Sigmoid colon (tissue), 7 donors: ENCODE measurements around the gene MAPK10. TPM values are rescaled to one million over a fixed set of nuclear protein-coding genes. Genes with fewer than 3 reads are reported as not detected.

ENCODE experiments used
- DNase-seq: peaks from one replicate; pipeline ENCODE4 v3.0.0-alpha.2; 2019
- H3K27ac ChIP-seq, 4 donors: fragments of 200-600 bp; sonication (generic); one replicate each; pipeline ENCODE4 v1.5.1; 2016 to 2019; ENCODE audit warnings: mild to moderate bottlenecking in 1 of 4
- H3K27me3 ChIP-seq, 3 donors: fragments of 200-600 bp; sonication (generic); one replicate each; pipeline ENCODE4 v1.5.1; 2019; ENCODE audit warnings: mild to moderate bottlenecking in 1 of 3
- H3K36me3 ChIP-seq, 4 donors: fragments of 200-600 bp; sonication (generic); one replicate each; pipeline ENCODE4 v1.5.1; 2016 to 2019
- H3K4me1 ChIP-seq, 4 donors: fragments of 200-600 bp; sonication (generic); one replicate each; pipeline ENCODE4 v1.5.1; 2017 to 2019
- H3K4me3 ChIP-seq, 4 donors: fragments of 200-600 bp; sonication (generic); one replicate each; pipeline ENCODE4 v1.5.1; 2017 to 2019; ENCODE audit warnings: mild to moderate bottlenecking in 2 of 4, moderate library complexity in 1 of 4
- H3K9me3 ChIP-seq, 4 donors: fragments of 200-600 bp in 3 of 4; sonication (generic) in 3 of 4; one replicate each; pipeline versions ENCODE4 v1.5.1 to v1.6.1; 2013 to 2019
- EP300 ChIP-seq, 4 donors: sonication (generic); formaldehyde crosslinking; IDR thresholded peaks; one replicate each; pipeline ENCODE4 v1.6.1; 2017; ENCODE audit warnings: antibody characterized with exemption in 4 of 4
- POLR2A ChIP-seq, 2 donors: fragments of 450-650 bp; IDR thresholded peaks; one replicate each; pipeline ENCODE4 v1.6.1; 2016; ENCODE audit warnings: antibody characterized with exemption in 2 of 2, mild to moderate bottlenecking in 2 of 2, moderate library complexity in 2 of 2
- POLR2AphosphoS5 ChIP-seq, 4 donors: sonication (generic); formaldehyde crosslinking; IDR thresholded peaks; one replicate each; pipeline ENCODE4 v1.6.1; 2017; ENCODE audit warnings: antibody characterized with exemption in 4 of 4
- WGBS, 2 donors: extraction: QIAGEN DNeasy Blood & Tissue Kit; methylation state at CpG; one replicate each; pipeline ENCODE4 v1.1.7; 2013; 5-methylcytosine and 5-hydroxymethylcytosine counted together
- intact Hi-C: fragments of 100-400 bp; cut with DNase I; formaldehyde crosslinking; loops from one replicate; pipeline ENCODE4 v1.15.1; 2023
- polyA plus RNA-seq, 3 donors: library from polyadenylated mRNA; stranded (reverse); fragments of 200-250 nt; gene quantifications; one replicate each; pipeline ENCODE4 v1.2.3, GENCODE V29; 2013
- total RNA-seq, 4 donors: library from RNA; depleted of rRNA; stranded (reverse); fragments of >200 nt; gene quantifications; one replicate each; pipeline ENCODE4 v1.1.0, GENCODE V29; 2016
- TF ChIP-seq, protein P1 (sequence below), 4 experiments: fragments of 450-650 bp in 3 of 4; fragments of 200-600 bp in 1 of 4; IDR thresholded peaks; one replicate each; pipeline ENCODE4 v1.5.1; 2016 to 2019; ENCODE audit warnings: antibody characterized with exemption in 4 of 4, mild to moderate bottlenecking in 3 of 4, moderate library complexity in 2 of 4
- donor health status: healthy with polysubstance abuse.
- donor health status: Bipolar disorder and iron deficiency.
- donor health status: healthy.

MAPK10 gene
- total and polyA plus RNA-seq, 7 donors, result 3.0 to 28.5 (median 24.3) TPM

DNA sequence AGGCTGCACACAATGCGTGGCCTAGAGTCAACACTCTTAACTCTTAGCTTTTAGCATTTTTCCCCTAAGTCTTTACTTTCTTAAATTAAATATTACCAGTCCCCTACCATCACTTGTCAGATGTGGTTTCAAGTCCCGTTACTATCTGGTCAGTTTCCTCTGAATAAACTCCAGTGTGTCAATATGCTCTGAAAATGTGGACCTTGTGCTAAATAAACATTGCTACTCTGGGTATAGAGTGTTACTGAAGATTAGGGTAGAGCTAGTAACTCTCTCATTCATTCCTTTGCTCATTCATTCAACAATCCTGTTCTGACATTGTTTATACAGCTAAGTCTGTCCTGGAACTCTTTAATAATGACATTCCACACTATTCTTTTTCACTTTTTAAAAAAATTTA is 251.0 kb downstream of the MAPK10 start:
- no peaks in the 10 kb centered on the region for H3K36me3 ChIP-seq
- H3K4me3 ChIP-seq, result no peak overlapping the region
- intact Hi-C loops, result no loop called here
- no peak for TF ChIP-seq POLR2A (IDR thresholded peaks at IDR 0.05)
- no peak for TF ChIP-seq EP300 (IDR thresholded peaks at IDR 0.05)
- no peak for TF ChIP-seq POLR2AphosphoS5 (IDR thresholded peaks at IDR 0.05)
- TF ChIP-seq, protein P1, sequence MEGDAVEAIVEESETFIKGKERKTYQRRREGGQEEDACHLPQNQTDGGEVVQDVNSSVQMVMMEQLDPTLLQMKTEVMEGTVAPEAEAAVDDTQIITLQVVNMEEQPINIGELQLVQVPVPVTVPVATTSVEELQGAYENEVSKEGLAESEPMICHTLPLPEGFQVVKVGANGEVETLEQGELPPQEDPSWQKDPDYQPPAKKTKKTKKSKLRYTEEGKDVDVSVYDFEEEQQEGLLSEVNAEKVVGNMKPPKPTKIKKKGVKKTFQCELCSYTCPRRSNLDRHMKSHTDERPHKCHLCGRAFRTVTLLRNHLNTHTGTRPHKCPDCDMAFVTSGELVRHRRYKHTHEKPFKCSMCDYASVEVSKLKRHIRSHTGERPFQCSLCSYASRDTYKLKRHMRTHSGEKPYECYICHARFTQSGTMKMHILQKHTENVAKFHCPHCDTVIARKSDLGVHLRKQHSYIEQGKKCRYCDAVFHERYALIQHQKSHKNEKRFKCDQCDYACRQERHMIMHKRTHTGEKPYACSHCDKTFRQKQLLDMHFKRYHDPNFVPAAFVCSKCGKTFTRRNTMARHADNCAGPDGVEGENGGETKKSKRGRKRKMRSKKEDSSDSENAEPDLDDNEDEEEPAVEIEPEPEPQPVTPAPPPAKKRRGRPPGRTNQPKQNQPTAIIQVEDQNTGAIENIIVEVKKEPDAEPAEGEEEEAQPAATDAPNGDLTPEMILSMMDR (IDR thresholded peaks at IDR 0.05), result no peak
- H3K27me3 ChIP-seq, result no peaks in the 10 kb centered on the region
- no peak for DNase-seq
- H3K4me1 ChIP-seq, result peaks cover 0 to 13% (median 0%) of the 10 kb centered on the region in 4 donors
- 49 to 76% methylated on average over 2 of the region's 2 CpGs for WGBS, 2 donors
- peaks cover 0 to 2% (median 0%) of the 10 kb centered on the region in 4 donors for H3K9me3 ChIP-seq
- no peak overlapping the region for H3K27ac ChIP-seq

DNA sequence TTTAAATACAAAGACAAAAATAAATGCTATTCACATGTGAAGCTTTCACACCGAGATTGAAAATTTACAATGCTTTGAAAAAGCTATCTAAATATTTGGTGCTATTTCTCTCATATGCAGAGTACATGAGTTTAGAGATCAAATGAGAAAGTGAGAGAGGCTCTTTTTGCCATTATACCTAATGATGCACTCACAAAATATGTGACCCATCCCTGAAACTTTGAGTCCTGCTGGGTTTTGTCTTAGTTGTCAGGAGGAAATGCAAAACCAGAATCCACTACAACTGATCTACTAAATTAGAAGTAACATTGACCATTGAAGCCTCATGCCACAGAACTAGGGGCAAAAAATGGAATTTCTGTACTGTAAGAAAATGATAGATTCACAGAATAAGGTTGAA is 251.7 kb downstream of the MAPK10 start:
- WGBS, 2 donors, result 49 to 75% methylated on average over 1 of the region's 1 CpG
- peaks cover 0 to 2% (median 0%) of the 10 kb centered on the region in 4 donors for H3K9me3 ChIP-seq
- H3K36me3 ChIP-seq, result no peaks in the 10 kb centered on the region
- peaks cover 0 to 13% (median 0%) of the 10 kb centered on the region in 4 donors for H3K4me1 ChIP-seq
- no peak overlapping the region for H3K4me3 ChIP-seq
- no peak for DNase-seq
- intact Hi-C loops, result no loop called here
- H3K27me3 ChIP-seq, result no peaks in the 10 kb centered on the region
- TF ChIP-seq POLR2A (IDR thresholded peaks at IDR 0.05) (no peak), EP300 (IDR thresholded peaks at IDR 0.05) (no peak), POLR2AphosphoS5 (IDR thresholded peaks at IDR 0.05) (no peak)
- TF ChIP-seq, protein P1 (IDR thresholded peaks at IDR 0.05), result no peak
- H3K27ac ChIP-seq, result no peak overlapping the region

DNA sequence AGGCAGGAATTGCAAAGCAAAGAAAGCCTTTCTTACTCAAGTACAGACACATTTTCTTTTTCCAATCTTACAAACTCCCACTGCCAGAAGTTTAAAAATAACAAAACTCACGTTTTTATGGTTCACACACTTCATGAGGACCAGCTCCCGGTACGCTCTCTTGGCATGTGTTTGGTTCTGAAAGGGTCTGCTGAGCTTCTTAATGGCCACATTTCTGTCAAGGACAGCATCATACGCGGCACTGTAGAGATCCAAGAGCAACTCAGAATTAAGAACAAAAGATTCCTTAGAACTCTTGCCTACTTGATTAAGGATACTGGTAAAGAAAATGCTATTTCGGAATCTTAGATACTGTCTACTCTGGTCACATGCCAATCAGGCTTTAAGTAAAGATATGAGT is 252.7 kb downstream of the MAPK10 start:
- intact Hi-C loops, result no loop called here
- no peak overlapping the region for H3K4me3 ChIP-seq
- TF ChIP-seq EP300 (IDR thresholded peaks at IDR 0.05), result no peak
- TF ChIP-seq, protein P1 (IDR thresholded peaks at IDR 0.05), result no peak
- TF ChIP-seq POLR2A (IDR thresholded peaks at IDR 0.05), result no peak
- no peak for TF ChIP-seq POLR2AphosphoS5 (IDR thresholded peaks at IDR 0.05)
- WGBS, 2 donors, result 71 to 74% methylated on average over 6 of the region's 6 CpGs
- no peaks in the 10 kb centered on the region for H3K27me3 ChIP-seq
- no peaks in the 10 kb centered on the region for H3K36me3 ChIP-seq
- no peak for DNase-seq
- H3K9me3 ChIP-seq, result peaks cover 0 to 2% (median 0%) of the 10 kb centered on the region in 4 donors
- H3K27ac ChIP-seq, result no peak overlapping the region
- H3K4me1 ChIP-seq, result peaks cover 0 to 13% (median 0%) of the 10 kb centered on the region in 4 donors

DNA sequence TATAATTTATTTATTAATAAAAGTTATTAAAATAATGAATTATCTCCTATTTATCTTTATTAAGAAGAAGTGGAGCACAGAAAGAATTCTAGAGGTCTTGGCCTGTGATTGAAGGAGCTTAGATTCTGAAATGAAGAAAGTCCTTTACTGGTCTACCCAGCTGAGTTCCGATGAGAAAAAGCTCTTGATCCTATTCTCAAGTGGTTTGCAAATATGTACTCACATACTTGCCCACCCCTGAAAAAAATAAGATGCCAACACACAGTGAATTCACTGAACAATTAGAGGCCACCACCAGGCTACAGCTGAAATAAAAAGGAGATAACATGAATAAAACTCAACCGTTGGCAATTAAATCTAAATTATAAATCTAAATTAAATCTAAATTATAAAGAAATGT is 253.4 kb downstream of the MAPK10 start:
- no peak overlapping the region for H3K27ac ChIP-seq
- no peaks in the 10 kb centered on the region for H3K27me3 ChIP-seq
- no peaks in the 10 kb centered on the region for H3K36me3 ChIP-seq
- intact Hi-C loops, result no loop called here
- H3K9me3 ChIP-seq, result peaks cover 0 to 2% (median 0%) of the 10 kb centered on the region in 4 donors
- H3K4me3 ChIP-seq, result no peak overlapping the region
- WGBS, 2 donors, result 75 to 79% methylated on average over 2 of the region's 2 CpGs
- TF ChIP-seq, protein P1 (IDR thresholded peaks at IDR 0.05), result no peak
- no peak for TF ChIP-seq POLR2A (IDR thresholded peaks at IDR 0.05)
- TF ChIP-seq POLR2AphosphoS5 (IDR thresholded peaks at IDR 0.05), result no peak
- no peak for TF ChIP-seq EP300 (IDR thresholded peaks at IDR 0.05)
- peaks cover 0 to 13% (median 0%) of the 10 kb centered on the region in 4 donors for H3K4me1 ChIP-seq
- no peak for DNase-seq

DNA sequence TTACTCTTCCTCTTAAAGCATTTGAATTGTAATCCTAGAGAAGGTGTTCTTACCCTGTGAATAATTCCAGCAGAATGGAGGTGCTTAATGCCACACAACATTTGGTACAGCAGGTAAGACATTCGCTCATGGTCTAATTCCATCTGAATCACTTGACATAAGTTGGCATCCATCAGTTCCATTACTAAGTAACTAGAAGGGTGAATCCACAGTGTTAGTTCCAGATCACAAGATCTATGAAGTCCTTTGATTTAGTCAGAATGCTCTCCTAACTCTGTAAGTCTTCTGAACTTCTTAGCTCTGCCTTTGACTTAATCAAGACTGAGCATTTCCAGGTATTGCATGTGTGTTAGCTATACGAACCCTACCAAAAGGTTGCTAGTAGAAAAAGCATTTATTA is 258.0 kb downstream of the MAPK10 start:
- no peaks in the 10 kb centered on the region for H3K27me3 ChIP-seq
- no peak overlapping the region for H3K4me3 ChIP-seq
- H3K4me1 ChIP-seq, result no peaks in the 10 kb centered on the region
- intact Hi-C loops, result no loop called here
- 83 to 89% methylated on average over 2 of the region's 2 CpGs for WGBS, 2 donors
- H3K9me3 ChIP-seq, result no peaks in the 10 kb centered on the region
- H3K36me3 ChIP-seq, result no peaks in the 10 kb centered on the region
- H3K27ac ChIP-seq, result no peak overlapping the region
- no peak for DNase-seq
- TF ChIP-seq POLR2A (IDR thresholded peaks at IDR 0.05), result no peak
- no peak for TF ChIP-seq POLR2AphosphoS5 (IDR thresholded peaks at IDR 0.05)
- no peak for TF ChIP-seq EP300 (IDR thresholded peaks at IDR 0.05)
- TF ChIP-seq, protein P1 (IDR thresholded peaks at IDR 0.05), result no peak
